PC-3 (cell line): ENCODE data around the gene IFT43.

Source experiments
- EZH2 ChIP-seq: fragments of 300-600 bp; sonication (generic); IDR thresholded peaks from one replicate; pipeline ENCODE4 v1.6.1; 2017; ENCODE audit warnings: antibody characterized with exemption, mild to moderate bottlenecking, low read length; ENCODE audit not compliant: unreplicated experiment
- TF ChIP-seq, protein P1 (sequence below): fragments of 300-600 bp; sonication (generic); conservative IDR thresholded peaks from 2 replicates; pipeline ENCODE4 v1.5.1; 2017; ENCODE audit warnings: antibody characterized with exemption, low read depth, mild to moderate bottlenecking, low read length

DNA sequence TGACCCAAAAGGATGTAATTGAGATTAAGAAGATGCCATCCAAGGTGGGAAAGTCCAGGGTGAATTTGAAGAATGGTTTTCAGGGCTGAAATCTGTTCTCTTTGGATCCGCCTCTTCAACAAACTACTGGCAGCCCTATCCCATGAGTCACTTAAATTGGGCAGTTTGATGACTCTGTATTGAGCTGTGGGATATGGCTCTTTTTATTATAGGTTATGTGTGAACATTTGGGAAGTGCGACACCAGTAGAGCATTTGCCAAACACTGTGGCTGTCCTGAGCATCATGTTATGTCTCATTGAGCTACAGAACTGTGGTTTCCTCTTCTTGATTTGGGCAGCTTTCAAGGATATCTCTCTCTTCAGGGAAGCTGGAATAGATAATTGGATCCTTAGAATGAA is 22.3 kb downstream of the IFT43 start:
- no peak for TF ChIP-seq EZH2
- TF ChIP-seq, protein P1, sequence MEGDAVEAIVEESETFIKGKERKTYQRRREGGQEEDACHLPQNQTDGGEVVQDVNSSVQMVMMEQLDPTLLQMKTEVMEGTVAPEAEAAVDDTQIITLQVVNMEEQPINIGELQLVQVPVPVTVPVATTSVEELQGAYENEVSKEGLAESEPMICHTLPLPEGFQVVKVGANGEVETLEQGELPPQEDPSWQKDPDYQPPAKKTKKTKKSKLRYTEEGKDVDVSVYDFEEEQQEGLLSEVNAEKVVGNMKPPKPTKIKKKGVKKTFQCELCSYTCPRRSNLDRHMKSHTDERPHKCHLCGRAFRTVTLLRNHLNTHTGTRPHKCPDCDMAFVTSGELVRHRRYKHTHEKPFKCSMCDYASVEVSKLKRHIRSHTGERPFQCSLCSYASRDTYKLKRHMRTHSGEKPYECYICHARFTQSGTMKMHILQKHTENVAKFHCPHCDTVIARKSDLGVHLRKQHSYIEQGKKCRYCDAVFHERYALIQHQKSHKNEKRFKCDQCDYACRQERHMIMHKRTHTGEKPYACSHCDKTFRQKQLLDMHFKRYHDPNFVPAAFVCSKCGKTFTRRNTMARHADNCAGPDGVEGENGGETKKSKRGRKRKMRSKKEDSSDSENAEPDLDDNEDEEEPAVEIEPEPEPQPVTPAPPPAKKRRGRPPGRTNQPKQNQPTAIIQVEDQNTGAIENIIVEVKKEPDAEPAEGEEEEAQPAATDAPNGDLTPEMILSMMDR = no peak
